Embryonic facial prominence (tissue), 1 donor: ENCODE measurements around the gene PCDH9.

Source experiments
- DNase-seq: peaks from one replicate; pipeline ENCODE4 v3.0.0-alpha.2; 2016; ENCODE audit errors: extremely low spot score

Gene PCDH9

GRCh38 chr13:66974174-66974573 lies 256.0 kb downstream of the PCDH9 start:
- no peak for DNase-seq

- no peak for DNase-seq
These were observed 257.5 kb downstream of the PCDH9 start for GRCh38 chr13:66972659-66973058.

- no peak for DNase-seq
These were observed 259.1 kb downstream of the PCDH9 start for GRCh38 chr13:66971004-66971403.

- DNase-seq, result no peak
These were observed 260.8 kb downstream of the PCDH9 start for GRCh38 chr13:66969291-66969690.

GRCh38 chr13:66967811-66968597 lies 262.1 kb downstream of the PCDH9 start:
- no peak for DNase-seq

- DNase-seq, result no peak
These were observed 265.0 kb downstream of the PCDH9 start for GRCh38 chr13:66965181-66965580.

GRCh38 chr13:66962953-66963352 lies 267.2 kb downstream of the PCDH9 start:
- DNase-seq, result no peak

DNA sequence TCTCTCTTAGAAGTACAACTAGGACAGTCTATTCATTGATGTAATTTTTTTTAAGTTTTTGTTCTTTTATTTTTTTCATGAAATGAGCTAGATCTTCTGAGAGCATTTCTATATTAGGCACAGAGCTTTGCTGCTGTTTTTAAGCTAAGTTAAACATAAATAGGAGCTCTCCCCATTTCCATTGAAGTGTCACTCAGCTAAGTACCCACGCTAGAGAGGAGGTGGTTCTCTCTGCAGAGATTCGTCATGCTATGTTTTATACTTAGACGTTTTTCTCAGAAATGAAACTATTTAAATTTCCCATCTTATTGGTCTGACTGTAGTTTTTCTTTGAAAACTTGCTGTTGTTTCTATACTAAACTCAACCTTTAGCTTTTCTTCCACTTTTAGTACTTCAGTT lies 271.5 kb downstream of the PCDH9 start:
- no peak for DNase-seq

DNA sequence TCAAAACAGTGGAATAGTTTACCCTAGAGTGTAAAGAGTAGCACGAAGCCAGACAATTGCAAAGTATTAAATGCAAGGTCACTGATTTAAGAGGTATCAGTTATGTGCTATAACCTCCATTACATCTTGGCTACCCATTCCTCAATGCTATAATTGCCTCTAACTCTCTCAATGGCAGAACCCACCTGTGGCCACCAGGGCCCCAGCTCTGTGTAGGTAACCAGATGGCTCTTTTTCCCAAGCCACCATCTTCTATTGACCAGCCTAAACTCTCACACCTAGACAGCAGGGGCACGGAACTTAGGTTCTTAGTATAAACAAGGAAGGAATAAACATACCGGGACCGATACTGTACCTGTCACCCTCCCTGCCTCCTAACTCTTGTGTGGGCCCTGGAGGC lies 277.6 kb downstream of the PCDH9 start:
- DNase-seq, result no peak

- DNase-seq, result no peak
These were observed 278.7 kb downstream of the PCDH9 start for GRCh38 chr13:66951426-66951825.

GRCh38 chr13:66950666-66951065 lies 279.5 kb downstream of the PCDH9 start:
- no peak for DNase-seq

- no peak for DNase-seq
These were observed 281.2 kb downstream of the PCDH9 start for GRCh38 chr13:66948910-66949309.

GRCh38 chr13:66943530-66943929 lies 286.6 kb downstream of the PCDH9 start:
- no peak for DNase-seq

DNA sequence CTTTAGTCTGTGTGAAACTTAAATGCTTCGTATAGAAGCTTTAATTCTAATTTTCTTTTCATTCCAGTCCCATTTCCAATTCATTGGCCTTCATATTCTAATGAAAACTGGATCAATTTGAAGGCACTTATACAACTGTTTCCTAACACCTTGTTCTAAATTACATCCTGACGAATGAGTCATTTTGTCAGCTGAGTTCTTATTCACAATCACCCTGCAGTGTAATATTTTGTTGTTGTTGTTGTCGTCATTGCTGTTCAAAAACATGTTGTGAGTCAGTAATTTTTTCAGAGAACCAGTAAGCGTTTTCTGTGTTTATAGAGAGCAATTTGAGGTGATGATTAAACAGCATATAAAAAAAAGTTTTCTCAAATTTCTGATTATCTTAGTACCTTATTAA lies 290.0 kb downstream of the PCDH9 start:
- no peak for DNase-seq

GRCh38 chr13:66937423-66937822 lies 292.7 kb downstream of the PCDH9 start:
- DNase-seq, result no peak

- no peak for DNase-seq
These were observed 296.1 kb downstream of the PCDH9 start for GRCh38 chr13:66933994-66934393.

- no peak for DNase-seq
These were observed 296.6 kb downstream of the PCDH9 start for GRCh38 chr13:66933527-66933926.

- no peak for DNase-seq
These were observed 302.6 kb downstream of the PCDH9 start for GRCh38 chr13:66927562-66927961.

GRCh38 chr13:66926851-66927524 lies 303.1 kb downstream of the PCDH9 start:
- DNase-seq, result no peak

- no peak for DNase-seq
These were observed 303.8 kb downstream of the PCDH9 start for GRCh38 chr13:66926200-66926850.

DNA sequence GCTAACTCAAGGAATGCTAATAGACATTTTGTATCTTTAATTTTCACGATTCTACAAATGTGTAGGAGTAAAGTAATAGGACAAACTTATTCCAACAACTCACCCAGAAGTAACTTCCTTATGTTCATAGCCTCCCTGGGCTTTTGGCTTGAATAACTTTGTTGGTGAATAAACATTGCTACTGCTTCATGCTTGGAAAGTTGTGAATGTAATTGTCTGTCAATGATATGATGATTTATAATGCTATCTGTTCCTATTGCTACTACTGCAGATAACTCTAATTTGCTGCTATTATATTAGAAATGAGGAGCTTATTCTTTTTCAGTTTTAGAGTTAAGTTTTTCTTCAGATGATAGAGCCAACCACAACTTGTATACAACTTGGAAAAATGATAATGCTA lies 307.7 kb downstream of the PCDH9 start:
- no peak for DNase-seq

DNA sequence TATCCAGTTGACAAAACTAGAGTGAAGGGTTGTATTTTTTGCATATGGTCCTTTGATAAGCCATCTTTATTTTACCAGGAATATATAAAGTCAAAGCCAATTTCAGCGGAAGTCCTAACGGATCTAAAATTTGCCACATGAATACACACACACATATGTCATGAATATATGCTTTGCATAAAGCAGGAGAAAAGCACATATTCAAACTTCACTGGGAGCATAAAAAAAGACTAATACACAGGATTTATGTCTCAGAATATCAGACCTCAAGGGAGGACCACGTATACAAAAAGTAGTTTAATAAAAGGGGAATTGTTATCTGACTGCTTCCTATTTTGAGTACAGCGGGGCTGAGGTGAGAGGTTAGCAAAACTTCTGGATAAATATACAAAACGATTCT lies 308.7 kb downstream of the PCDH9 start:
- no peak for DNase-seq

- no peak for DNase-seq
These were observed 314.4 kb downstream of the PCDH9 start for GRCh38 chr13:66915596-66916185.
